ENCODE results near the gene LHFPL3.

The LHFPL3 gene

DNA sequence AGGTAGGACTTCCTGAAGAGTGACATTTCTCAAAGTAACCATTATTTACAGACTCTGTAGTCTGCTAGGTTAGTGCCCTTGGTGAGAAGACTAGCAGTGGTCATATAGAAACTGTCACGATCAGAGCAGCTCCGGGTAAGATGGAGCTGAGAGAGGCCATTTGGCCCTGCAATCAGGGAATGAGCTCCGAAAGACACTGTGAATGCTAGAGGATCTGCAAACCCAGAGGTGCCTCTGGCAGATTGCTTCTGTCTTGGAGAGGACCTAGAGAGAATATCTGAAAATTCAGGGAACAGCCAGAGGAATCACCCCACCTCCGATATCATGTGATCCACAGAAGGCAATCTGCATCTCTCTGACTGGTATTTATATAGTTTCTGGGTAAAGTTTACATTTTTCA lies 438.7 kb downstream of the LHFPL3 start:
- DNase-seq = no peak

DNA sequence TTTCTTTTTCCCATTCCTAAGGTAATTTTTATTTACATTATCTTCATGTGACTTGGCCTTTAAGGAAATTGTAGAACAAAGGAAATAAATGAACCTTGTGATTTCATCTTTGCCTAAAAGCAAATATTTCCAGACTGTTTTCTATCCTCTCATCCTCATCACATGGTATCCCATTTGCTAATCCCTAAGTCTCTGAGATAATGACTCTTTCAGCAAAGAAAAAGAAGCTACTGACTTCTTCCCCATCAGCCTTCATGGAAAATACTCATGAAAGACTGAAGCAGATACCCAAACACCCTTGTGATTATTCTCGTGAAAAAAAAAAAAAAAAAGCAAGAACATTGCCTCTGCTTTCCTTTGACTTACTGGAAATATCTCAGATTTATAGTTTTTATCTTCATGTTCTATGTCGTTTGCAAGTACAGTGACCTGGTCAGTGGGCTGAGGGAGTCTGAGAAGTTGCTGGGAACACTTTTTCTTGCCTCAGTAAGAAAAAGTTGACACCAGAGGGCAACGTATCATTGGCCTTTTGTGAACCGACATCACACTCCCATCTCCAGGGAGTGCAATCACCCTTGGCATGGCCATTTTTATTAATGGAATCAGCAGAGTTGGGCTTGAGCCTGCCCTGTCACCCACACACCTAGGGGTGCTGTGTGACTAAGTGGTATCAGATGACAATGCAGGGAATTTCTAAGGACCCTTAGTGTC lies 439.6 kb downstream of the LHFPL3 start:
- no peak for DNase-seq

DNA sequence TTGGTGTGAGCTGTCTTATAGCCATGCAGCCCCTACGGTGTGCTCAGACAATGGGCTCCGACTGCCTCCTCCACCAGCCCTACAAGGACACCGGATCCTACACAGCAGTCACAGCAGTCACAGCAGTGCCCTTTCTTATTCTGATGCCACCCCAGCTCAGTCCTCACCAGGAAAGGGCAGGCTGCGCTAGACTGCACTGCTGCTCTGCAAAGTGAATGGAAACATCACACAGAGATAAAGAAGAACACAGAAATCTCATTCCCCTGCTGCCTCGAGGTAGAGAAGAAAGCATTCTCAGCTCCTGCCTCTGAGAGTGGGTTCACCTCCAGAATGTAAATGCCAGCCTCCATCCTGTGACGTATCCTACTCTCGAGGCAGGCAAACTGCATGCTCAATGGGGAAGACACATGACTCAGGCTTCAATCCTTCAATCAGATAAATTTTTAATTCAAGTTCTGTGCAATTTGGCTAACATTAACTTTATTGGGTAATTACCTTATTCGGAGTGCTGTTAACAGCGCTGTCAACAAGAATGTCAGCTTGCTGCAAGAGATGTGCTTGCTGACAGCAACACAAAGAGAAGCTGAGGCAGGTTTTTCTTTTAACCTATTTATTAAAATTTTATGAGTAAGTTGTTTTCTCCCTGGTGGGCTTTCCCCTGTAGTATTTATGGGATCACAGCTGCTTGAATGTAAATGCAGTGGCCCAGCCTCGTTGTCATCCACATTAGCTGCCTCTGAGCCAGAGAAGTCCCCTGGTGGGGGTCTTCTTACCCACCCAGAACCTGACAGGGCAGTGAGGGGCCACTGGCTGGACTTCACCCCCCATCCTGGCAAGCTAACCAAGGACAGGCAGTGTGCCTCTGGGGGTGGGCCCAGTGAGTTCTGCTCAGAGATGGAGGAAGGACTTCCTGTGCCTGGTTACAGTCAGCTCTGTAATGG lies 444.3 kb downstream of the LHFPL3 start:
- DNase-seq = no peak

DNA sequence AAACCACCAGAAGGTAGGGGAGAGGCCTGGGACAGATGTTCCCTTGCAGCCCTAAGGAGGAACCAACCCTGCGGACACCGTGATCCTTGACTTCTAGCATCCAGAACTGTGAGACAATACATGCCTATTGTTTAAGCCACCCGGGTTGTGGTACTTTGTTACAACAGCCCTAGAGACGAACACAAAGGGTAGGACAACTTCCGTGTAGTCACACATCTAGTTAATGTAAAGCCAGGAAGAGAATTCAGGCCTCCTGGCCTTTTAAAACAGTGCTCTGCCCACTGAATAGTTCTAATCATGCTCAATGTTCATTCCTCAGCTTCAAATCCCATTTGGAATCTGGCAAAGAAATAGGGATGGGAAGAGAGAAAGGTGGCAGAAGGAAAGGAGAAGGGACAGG lies 445.4 kb downstream of the LHFPL3 start:
- no peak for DNase-seq

DNA sequence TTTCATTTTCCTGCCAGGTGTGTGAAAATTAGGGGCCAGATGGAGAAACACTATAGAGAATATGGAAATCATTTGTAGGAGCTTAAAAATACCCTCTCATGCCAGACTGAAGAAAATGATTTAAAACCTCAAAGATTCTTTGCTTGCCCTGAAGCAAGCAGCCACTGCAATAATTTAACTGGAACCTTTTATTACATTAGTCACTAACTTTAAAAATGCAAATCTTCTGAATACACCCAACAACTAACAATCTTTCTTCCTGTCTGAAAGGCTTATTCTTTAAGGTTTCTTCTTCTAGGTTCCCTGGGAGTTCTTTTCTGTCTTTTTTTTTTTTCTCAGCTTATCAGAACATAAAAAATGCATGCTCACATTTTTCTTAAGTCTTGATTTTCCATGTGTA lies 447.1 kb downstream of the LHFPL3 start:
- DNase-seq = no peak

DNA sequence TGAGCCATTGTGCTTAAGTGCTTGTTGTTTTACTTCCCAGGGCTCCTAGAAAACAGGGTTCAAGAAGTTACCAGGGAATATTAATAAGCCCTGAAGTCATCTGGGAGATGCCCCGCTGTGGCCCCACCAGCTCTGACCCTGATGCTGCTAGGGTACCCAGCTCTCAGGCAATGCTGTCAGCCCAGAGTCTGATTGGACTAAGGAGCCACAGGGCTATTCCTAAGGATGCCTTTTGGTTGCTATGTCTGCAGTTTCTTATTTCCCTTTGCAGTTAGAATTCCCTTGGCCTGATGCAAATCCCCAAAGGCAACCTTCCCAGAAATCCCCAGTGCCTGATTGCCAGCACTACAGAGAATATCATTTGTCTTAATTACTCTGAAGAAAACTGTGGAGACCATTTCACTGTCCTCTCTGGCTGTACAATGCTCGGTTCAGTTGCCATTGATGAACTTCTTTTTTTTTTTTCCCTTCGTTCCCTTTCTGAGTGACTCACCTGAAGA lies 448.9 kb downstream of the LHFPL3 start:
- no peak for DNase-seq

DNA sequence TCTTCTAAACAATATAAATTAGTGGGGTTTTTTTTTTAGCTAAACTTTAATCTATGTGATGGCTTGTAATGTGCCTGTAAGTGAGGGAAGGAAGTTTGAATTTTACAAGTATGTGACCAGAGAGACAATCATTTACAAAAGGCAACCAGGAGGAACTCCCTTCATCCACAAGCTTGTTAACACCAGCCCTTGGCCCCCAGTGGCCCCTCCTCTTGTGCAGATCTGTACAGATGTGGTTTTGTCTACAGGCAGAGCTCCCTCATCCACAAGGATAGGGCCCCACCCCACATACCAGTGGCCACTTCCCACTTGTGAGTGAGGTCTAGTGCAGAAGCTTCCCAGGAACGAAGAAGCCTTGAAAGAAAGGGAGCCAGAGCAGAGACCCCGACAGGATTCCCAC lies 451.5 kb downstream of the LHFPL3 start:
- no peak for DNase-seq

DNA sequence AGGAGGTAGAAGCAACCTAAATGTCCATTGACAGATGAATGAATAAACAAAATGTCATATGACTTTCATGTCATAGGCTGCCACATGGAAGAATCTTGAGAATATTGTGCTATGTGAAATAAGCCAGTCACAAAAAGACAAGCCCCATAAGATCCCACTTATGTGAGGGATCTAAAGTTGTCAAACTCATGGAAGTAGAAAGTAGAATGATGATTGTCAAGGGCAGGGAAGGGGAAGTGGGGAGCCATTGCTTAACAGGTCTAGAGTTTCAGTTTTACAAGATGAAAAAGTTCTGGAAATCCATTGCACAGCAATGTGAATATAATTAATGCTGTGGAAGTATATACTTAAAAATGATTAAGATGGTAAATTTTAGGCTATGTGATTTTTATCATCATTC lies 456.3 kb downstream of the LHFPL3 start:
- no peak for DNase-seq

DNA sequence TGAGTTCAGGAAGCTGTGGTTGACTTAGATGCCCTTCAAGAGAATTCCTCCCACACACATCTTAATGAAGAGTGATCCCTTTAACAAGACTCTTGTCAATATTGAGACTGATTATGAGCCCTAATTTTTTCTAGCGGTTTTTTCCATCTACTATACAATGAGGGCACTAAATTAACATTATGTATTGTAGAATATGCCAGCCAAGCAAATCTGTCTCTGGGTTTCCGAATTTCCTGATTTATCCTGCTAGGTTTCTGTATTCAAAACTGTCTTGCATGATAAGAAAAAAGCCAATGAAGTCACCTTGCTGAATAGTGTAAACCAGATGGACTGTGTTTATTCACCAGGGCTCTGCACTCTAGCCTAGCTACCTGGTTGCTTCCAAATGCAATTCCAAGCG lies 461.4 kb downstream of the LHFPL3 start:
- DNase-seq = no peak

DNA sequence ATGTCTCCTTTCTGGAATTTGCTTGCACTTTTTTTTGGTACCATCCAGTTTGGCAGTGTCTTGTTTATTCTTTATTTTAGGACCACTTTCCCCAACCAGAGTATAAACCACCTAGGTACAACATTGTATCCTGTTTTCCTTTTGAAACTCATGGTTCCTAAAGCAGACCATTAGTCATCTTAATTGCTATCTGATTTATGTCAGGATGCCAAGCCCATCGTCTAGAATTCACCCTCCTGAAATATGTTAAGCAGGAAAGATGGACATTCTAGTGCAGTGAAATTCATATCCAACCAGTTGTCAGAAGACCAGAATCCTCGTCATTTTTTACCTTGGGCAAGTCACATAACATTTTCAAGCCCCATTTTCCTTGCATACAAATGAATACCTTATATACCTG lies 462.0 kb downstream of the LHFPL3 start:
- DNase-seq = no peak

DNA sequence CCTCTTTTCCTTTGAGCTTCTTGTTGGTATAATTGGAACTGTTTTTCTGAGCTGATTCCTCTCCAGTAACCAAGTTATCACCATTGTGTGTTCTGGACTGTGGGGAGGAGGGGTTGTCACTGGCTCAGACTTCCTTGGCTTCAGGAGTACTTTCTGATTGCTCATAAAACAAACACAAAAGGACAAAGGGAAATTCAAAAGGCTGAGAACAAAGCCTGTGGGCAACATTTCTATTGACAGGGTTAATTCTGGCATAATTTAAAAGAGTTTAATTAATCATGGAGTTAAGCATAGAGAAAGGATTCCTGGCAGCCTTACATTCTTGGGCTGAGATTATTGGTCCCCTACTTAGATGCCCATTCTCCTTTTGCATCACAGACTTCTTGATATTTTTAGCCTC lies 462.7 kb downstream of the LHFPL3 start:
- DNase-seq = no peak

DNA sequence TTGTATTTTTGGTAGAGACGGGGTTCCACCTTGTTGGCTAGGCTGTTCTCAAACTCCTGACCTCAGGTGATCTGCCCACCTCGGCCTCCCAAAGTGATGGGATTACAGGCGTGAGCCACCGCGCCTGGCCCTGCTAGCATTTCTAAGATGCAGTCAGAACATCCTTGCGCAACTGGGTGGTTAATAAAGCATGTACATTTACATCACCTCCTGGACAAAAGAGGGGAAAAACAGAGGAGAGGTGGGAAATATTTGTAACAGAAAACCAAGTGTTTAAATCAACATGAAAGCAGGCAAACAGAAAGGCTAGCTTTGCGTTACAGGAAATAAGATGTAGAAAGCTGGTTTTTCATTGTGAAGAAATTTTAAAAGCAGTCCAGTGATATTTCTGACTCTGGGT lies 464.7 kb downstream of the LHFPL3 start:
- DNase-seq = no peak

DNA sequence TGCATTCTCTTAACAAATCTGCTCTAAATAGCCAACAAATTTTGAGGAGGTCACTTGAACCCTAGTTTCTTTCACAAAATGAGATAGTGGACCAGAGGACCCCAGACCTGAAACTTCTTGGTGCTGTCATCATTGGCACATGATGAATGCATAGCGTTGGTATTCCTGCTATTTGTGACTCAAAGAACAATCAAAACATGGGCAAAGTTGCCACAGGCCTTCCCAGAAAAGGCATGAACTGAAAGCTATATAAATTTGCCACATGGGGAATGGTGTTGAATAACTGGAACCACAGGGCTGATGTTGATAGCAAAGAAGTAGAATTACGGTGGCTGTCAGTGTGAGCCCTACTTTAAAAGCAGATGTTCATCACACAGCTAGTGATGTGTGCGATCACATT lies 465.8 kb downstream of the LHFPL3 start:
- no peak for DNase-seq

DNA sequence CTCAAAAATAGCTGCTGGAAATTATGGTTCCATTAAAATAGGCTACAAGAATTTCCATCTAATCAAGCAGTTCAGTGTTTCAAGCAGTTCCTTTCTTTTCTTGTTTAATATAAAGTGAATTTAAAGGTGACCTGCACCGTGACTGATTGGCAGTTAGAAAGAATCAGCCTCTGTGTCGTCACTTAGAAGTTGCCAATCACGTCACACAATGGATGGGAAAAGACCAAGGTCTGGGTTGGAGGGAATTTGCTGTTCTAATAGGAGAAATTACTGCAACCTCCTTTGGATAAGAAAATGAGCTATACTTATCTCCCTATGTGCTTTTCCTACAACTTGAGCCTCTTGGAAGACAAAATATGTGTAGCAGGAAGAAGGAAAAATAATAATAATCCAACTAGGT lies 466.2 kb downstream of the LHFPL3 start:
- no peak for DNase-seq

DNA sequence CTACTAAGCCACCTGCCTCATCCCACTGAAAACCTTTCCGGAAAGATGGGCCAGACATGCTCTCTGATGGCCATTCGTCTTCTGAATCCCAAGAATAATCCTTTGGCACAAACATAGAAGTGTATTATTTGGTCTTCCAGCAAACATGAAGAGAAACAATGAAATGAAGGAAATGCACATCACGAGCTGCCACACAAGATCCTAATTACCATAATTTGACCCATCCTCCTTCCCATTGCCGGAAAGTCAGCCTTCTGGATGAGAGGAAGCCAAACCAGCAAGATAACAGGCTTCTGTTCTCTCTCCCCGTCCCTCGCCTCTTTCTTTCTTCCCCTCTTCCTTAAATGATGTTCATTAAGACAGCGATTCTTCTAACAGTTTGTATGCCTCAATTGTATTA lies 466.7 kb downstream of the LHFPL3 start:
- no peak for DNase-seq

DNA sequence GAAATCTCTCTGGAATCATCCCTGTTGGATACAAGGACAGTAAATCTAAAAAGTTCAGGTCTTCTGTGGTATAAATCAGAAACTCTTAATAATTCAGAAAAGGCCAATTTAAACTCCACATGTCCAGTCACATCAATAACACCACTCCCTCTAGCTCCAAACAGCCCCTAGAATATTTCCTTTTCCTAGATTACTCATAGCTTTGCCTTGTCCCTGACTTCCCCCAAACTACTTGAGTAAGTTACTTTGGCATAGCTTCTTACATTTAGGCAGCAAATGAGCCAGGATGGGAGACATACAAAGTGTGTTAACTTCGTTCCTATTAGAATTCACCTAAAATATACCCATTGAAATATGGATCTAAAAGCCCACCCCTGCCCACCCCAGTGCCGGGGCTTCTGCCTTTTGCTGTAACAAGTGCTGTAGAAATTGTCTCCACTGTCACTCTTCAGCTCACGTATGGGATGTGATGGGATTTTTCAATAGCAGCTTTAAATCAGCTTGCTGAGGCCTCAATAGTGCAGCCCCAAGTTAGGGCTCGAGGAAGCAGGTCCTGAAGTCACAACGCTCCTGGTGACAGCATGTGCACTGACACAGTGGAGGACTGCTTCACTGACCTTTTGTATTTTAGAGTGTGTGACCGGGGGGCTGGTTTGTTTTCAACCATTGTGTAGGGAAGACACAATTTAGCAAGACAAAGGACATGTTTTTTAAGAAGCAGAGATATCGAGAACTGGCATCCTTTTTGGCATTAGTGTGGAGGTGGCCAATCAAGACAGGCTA lies 467.4 kb downstream of the LHFPL3 start:
- no peak for DNase-seq

DNA sequence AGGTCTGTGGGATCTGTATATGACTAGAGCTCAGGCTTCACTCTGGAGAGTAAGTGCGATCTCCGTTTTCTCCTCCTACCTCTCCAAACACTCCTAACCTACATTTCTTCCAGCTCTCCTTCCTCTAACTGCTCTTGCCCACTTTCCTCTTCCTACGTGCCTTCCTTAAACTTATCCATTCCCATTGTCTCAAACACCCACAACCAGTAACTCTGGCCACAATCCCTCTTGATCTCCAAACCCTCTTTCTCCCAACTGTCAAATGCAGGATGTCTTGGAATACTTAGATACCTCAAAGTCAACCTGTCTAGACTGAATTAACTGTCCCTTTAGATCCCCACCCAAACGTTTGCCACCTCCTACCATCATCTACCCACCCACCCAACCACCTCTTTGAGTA lies 471.9 kb downstream of the LHFPL3 start:
- no peak for DNase-seq

DNA sequence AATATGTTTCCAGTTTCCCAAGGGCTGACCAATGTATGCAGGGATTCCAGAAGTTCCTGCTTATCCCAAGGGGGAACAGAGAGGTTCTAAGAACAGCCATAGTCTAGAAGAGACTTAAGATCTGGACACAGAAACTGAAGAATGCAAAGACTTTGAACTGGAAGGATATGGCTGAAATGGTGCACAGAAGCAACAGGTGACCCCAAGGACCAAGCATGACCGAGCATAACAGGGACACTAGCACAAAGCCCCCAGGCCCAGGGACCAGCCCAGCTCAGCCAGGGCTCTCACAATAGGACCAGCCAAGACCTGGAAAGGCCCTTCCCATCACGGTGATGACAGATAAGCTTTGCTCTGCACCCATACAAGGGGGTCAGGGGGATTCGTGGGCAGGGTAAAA lies 472.6 kb downstream of the LHFPL3 start:
- no peak for DNase-seq

DNA sequence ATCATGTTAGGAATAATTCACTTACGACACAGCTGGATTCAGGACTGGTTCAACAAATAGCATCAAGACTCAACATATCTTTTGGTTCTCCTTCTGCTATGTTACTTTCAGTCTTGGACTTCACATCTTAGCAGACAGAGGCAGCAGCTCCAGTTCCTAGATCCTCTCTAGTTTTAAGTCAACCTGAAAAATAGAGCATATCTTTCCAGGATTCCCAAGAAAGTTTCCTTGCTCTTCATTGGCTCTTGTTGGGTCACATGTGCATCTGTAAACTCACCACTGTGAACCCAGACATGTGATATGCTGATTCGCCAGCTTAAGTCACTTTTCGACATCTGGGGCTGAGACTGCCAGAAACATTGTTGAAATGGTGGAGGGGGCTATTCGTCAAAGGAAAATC lies 475.5 kb downstream of the LHFPL3 start:
- DNase-seq = no peak

DNA sequence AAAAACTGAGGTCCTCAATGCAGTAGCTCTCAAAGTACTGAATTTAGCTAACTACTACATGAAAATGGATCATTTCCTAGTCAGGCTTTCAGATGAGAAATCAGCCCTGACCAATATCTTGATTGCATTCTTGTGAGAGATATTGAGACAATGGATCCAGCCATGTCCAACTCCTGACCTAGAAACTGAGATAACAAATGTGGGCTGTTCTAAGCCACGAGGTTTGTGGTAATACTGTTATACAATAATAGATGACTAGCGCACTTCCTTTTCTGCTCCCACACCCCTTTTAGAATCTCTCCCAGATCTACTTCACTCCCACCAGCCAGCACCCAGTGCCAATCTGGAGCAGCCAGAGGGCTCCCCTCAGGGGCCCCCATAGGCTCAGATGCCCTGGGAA lies 476.3 kb downstream of the LHFPL3 start:
- no peak for DNase-seq

DNA sequence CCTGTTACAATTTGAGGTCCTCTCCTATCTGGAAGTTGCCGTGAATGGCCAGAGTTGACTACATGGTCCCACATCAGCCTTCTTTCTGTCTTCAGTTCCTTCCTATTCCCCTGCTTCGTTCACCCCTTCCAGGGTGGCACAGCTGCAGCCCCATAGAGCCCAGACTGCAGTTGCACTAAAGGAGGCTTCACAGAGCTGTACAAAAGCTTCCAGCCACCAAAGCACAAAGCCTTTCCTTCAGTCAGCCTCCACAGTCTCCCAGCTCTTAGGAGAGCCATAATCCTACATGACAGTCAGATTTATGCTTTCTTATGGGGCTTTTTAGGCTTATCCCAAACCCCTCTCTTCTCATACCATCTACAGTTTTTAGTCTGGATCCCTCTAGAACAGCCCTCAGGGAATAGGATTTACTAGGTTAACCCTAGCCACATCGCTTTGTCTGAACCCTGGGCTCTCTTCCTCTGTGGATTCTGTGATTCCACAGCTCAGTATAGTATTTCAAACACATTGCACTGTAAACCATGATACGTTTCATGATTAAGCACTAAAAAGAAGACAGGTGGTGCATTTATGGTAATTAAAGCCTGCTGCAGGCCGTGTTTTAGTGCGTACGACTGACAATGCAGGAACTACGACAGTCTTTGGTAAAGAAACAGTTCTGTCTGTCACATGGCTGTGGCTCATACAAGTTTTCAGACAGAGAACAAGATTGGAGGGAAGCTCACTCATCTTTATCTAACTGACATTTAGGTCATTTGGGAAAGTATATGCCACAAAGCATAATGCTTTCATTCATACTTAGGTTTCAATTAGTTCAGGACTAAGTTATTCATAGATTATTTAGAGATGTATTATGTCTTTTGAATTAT lies 477.3 kb downstream of the LHFPL3 start:
- no peak for DNase-seq

DNA sequence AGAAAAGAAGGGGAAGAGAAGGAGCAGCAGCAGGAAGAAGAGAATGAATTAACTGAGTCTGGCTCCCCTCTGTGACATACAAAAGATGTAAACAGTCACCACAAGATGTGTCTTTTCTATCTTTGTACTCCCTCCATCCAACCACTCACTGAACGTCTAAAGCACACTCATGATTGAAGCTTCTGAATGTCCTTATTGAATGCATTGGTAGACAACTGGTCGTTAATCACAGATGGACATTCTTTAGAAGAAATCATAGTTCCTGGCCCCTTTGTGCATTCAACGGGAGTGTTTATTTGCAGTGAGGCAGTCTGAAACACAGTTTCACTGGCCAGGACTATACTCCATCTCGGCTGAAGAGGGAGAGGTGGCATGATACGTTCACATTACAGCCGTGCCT lies 479.3 kb downstream of the LHFPL3 start:
- DNase-seq = no peak

All from NCI-H2107 (cell line).